HepG2 (cell line): ENCODE data around the gene PPFIA2. TPM values are rescaled to one million over a fixed set of nuclear protein-coding genes. Genes with fewer than 3 reads are reported as not detected.

ENCODE experiments used
- CTCF ChIP-seq: sonication (generic); formaldehyde crosslinking; IDR thresholded peaks from 2 replicates; pipeline ENCODE4 v1.5.0; 2020; ENCODE audit warnings: mild to moderate bottlenecking, missing genetic modification reagents, moderate library complexity
- FOXA3 ChIP-seq: IDR thresholded peaks from 2 replicates; pipeline ENCODE4 v1.6.1; 2016; ENCODE audit warnings: missing genetic modification reagents, missing compliant biosample characterization
- FOXM1 ChIP-seq: sonication (generic); formaldehyde crosslinking; IDR thresholded peaks from 2 replicates; pipeline ENCODE4 v1.5.0; 2020; ENCODE audit warnings: missing genetic modification reagents
- FUBP1 ChIP-seq: sonication (generic); formaldehyde crosslinking; IDR thresholded peaks from 2 replicates; pipeline ENCODE4 v1.5.1; 2020; ENCODE audit warnings: missing genetic modification reagents, mild to moderate bottlenecking, borderline replicate concordance
- HDAC2 ChIP-seq: sonication (generic); formaldehyde crosslinking; IDR thresholded peaks from 2 replicates; pipeline ENCODE4 v1.4.0; 2020; ENCODE audit warnings: missing genetic modification reagents
- JUN ChIP-seq: sonication (generic); formaldehyde crosslinking; IDR thresholded peaks from 2 replicates; pipeline ENCODE4 v1.4.0; 2020; ENCODE audit warnings: mild to moderate bottlenecking, missing genetic modification reagents
- KDM2A ChIP-seq: sonication (generic); formaldehyde crosslinking; IDR thresholded peaks from 2 replicates; pipeline ENCODE4 v1.4.0; 2020; ENCODE audit warnings: low read depth, missing genetic modification reagents, borderline replicate concordance
- MATR3 ChIP-seq: sonication (generic); formaldehyde crosslinking; IDR thresholded peaks from 2 replicates; pipeline ENCODE4 v1.4.0; 2020; ENCODE audit warnings: missing genetic modification reagents
- MTF1 ChIP-seq: sonication (generic); formaldehyde crosslinking; IDR thresholded peaks from 2 replicates; pipeline ENCODE4 v1.5.0; 2020; ENCODE audit warnings: missing genetic modification reagents
- NR1H2 ChIP-seq: sonication (generic); formaldehyde crosslinking; IDR thresholded peaks from 2 replicates; pipeline ENCODE4 v1.8.1; 2022; ENCODE audit warnings: low read depth, missing genetic modification reagents, borderline replicate concordance
- PITX1 ChIP-seq: sonication (generic); formaldehyde crosslinking; IDR thresholded peaks from 2 replicates; pipeline ENCODE4 v1.5.1; 2020; ENCODE audit warnings: mild to moderate bottlenecking, missing genetic modification reagents
- SMC3 ChIP-seq: IDR thresholded peaks from 2 replicates; pipeline ENCODE4 v1.6.1; 2011; ENCODE audit warnings: low read length, improper control_type of control experiment
- ZBTB14 ChIP-seq: sonication (generic); formaldehyde crosslinking; IDR thresholded peaks from 2 replicates; pipeline ENCODE4 v1.4.0; 2020; ENCODE audit warnings: missing genetic modification reagents
- ZBTB26 ChIP-seq: IDR thresholded peaks from 2 replicates; pipeline ENCODE4 v1.6.1; 2016; ENCODE audit warnings: missing compliant biosample characterization, missing genetic modification reagents, borderline replicate concordance
- ZFP36L2 ChIP-seq: sonication (generic); formaldehyde crosslinking; IDR thresholded peaks from 2 replicates; pipeline ENCODE4 v1.4.0; 2020; ENCODE audit warnings: missing genetic modification reagents
- ZNF570 ChIP-seq: sonication (generic); formaldehyde crosslinking; IDR thresholded peaks from 2 replicates; pipeline ENCODE4 v1.4.0; 2020; ENCODE audit warnings: mild to moderate bottlenecking, missing genetic modification reagents, borderline replicate concordance
- ZNF878 ChIP-seq: sonication (generic); formaldehyde crosslinking; IDR thresholded peaks from 2 replicates; pipeline ENCODE4 v1.8.1; 2023; ENCODE audit warnings: mild to moderate bottlenecking, missing genetic modification reagents, moderate library complexity
- polyA plus RNA-seq, 8 experiments: library from polyadenylated mRNA; depleted of rRNA in 3 of 8; stranded (reverse) in 7 of 8; unstranded in 1 of 8; fragments of >200 nt; fragmentation: Illumina TruSeq in 4 of 8; extraction: Trizol in 4 of 8; gene quantifications; 2 replicates each; pipeline versions ENCODE4 v1.2.1 to v1.2.3, GENCODE V29; 2011 to 2016; ENCODE audit warnings: low read depth in 4 of 8, missing spikeins in 1 of 8, mixed read lengths in 1 of 8; ENCODE audit not compliant: insufficient read depth in 1 of 8
- total RNA-seq, 5 experiments: library from RNA; depleted of rRNA; stranded (reverse); fragments of >200 nt; fragmentation: Illumina TruSeq; extraction: Trizol; gene quantifications; 2 replicates each; pipeline ENCODE4 v1.2.3, GENCODE V29; 2016; ENCODE audit warnings: low read depth in 1 of 5

PPFIA2 gene
- total and polyA plus RNA-seq, 2 of the 13 experiments (the other 11 are each of a cell fraction or from before 2014, with no cell fraction given) = 0.05 TPM; not detected in 1

- TF ChIP-seq CTCF (CRISPR knock-in tag) (peak; percentile 43), MTF1 (CRISPR knock-in tag) (no peak), KDM2A (no peak), PITX1 (no peak), ZFP36L2 (CRISPR knock-in tag) (no peak), JUN (CRISPR knock-in tag) (no peak), NR1H2 (CRISPR knock-in tag) (no peak), FOXM1 (CRISPR knock-in tag) (no peak), FUBP1 (no peak), ZNF570 (CRISPR knock-in tag) (no peak), MATR3 (CRISPR knock-in tag) (no peak), SMC3 (peak; percentile 29), ZNF878 (CRISPR knock-in tag) (no peak), FOXA3 (0 out of 2 replicates have a peak, but pooled peaks have one; percentile 14), HDAC2 (CRISPR knock-in tag) (no peak), ZBTB14 (CRISPR knock-in tag) (no peak), ZBTB26 (CRISPR knock-in tag) (no peak)
These were observed 114.6 kb downstream of the PPFIA2 start (continued) for GRCh38 chr12:81644503-81644902.
